UCSD-AML1 (cell line): ENCODE measurements around the gene ZC3H13.
"Not testable (repeated sequence)": the region's sequence is repeated elsewhere in the genome, so short reads cannot be mapped to it uniquely, and the experiment has no call there.

Source experiments
- DNase-seq: peaks from one replicate; lab custom pipeline; 2025; ENCODE audit not compliant: unreplicated experiment; lab: John Stamatoyannopoulos, UW

Gene ZC3H13

DNA sequence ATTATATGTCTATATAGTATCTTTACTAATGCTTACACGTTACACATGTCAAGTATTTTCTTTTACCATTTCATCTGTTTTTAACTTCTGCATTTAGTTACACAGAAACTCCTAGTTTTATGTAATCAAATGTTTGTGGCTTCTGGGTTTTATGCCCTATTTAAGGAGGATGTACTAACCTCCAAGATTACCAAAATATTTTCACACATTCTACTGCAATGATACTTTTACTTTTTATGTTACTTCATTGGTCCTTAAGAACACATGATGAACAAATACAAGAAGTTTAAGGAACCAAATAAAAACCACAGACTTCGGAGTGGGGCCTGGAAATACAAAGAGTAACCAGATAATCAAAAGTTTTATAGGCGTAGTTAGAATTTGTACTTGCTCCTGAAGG is 37.2 kb downstream of the ZC3H13 start:
- no peak for DNase-seq

DNA sequence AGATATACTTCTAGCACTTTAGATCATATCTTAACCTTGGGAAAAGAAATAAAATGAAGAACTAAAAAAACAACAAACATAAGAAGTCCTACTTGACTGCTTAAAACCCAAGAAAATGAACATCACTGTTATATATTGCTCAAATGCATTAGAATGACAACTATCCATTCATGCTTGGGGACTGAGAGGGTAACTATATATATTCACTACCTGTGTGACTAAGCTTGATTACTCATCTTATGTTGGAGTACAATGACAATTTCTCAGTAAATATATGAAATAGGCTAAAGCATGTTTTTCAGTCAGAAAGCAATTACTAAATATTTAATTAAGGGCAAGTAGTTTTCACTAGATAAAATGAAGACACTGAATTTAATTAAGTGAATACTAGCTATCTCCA is 40.1 kb downstream of the ZC3H13 start:
- no peak for DNase-seq

DNA sequence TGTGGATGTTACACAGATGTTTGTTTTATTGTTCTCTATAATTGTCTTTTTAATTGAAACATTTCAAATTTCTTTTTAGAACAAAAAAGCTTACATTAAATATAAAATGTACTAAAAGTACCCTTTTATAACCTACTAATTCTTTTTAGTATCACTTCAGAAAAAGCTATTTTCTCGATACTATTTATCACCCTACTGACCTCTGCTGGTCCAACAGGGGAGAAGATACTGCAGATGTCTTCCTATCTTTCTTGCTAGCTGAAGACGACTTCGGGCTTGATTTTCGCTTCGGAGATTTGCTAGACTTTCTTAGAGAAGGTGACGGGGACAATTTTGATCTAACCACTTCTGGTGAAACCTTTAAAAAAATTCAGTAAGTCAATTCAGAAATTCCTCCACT is 42.4 kb downstream of the ZC3H13 start:
- no peak for DNase-seq

DNA sequence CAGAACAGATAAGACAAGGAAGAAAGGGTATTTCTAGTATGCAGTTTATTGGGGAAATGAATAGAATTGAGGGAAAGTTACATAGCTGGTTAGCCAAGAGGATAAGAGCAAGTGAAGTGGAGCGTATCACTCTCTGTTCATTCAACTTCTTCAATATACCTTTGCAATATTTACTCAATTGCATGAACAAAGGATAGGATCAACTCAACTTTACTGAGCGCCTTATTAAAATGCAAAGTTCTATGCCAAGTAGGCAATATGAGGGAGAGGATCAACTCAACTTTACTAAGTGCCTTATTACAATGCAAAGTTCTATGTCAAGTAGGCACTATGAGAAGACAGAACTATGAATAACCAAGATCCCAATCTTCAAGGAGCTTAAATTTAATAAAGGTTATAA is 43.9 kb downstream of the ZC3H13 start:
- DNase-seq, result no peak

DNA sequence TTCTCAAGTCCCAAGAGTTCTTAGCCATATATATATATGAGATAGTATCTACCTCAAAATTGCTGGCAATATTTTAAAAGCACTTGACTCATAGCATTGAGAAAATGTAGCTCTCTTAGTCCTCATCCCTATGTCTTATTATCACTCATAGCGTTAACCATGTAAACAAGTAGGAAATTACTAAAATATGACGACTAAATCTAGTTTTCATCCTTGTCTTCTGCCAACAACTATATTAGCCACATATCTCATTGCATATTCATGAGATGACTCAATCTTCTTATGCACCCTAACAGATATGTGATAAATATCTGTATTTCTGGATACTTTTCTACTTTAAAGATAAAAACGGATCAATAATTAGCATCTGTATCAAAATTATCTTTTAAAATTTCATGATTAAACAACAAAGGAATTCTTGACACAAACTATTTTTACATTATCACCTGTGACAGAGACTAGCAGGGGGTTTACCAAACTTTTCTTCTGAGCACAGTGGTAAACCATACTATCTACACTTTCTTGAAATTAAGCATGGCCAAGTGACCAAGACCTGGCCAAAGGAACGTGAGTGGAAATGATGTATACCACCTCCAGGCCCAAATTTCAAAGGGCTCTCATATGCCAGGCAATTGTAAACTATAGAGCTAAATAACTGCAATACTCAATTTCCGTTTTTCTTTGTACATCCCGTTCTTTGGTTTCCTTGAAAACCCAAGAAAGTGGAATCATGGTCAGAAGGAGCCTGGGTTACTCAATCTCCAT is 45.7 kb downstream of the ZC3H13 start:
- DNase-seq, result no peak

DNA sequence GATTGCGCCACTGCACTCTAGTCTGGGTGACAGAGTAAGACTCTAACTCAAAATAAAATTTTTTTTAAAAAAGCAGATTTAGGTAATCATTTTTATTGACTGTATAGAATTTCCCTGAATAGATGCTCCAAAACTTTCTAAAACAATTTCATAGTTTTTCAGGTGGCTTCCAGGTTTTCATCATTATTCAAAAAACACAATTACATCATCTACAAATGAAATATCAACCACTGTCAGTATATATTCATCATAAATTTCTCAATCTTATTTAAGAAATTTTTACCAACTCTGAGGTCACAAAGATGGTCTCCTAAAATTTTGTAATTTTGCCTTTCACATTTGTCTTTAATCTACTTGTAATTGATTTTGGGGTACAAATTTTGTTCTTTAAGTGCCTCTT is 48.1 kb downstream of the ZC3H13 start:
- no peak for DNase-seq

DNA sequence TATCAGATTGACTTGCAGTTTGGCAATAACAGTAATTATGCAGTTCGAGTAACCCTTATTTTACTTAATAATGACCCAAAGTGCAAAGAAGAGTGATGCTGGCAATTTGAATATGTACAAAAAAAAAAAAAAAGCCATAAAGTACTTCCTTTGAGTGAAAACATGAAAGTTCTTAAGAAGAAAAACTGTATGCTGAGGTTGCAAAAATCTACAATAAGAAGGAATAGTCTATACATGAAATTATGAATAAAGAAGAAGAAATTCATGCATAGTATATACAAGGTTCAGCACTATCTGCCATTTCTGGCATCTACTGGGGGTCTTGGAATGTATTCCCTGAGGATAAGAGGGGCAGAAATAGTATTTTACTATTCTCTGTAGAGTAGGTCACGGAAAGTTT is 55.9 kb downstream of the ZC3H13 start:
- no peak for DNase-seq

DNA sequence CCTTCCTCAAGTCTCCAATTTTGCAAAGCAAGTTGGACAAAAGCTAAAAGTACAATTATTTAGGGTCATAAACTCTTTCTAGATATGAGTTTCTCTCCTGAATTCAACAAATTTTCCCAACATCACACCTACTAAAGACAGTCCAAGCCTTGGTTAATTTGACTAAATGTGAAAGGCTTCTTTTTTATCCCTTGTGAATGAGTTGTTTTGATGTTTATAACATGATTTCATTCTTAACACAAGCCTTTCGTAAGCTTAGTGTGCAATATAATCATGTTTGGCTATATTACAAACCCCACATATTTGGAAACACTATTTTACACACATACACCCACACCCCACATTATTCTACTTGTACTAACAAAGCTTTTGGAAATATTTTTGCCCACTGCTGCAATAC is 57.3 kb downstream of the ZC3H13 start:
- no peak for DNase-seq

DNA sequence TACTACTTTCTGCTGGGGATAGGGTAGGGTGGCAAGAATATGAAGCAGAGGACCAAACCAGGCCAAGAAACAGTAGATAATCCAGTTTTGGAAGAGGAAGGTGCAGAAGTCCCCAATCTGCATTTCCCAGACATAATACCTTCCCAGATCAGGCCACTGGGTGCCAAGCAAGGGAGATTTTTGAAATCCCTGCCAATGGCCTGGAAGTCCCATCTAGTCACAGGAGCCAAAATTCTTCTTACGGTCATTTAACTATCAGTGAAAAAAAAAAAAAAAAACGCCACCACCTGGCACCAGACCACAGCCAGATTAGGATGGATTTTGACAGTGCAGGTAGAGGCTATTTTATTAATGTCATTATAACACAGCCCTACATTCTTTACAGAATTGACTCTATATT is 57.8 kb downstream of the ZC3H13 start:
- no peak for DNase-seq

DNA sequence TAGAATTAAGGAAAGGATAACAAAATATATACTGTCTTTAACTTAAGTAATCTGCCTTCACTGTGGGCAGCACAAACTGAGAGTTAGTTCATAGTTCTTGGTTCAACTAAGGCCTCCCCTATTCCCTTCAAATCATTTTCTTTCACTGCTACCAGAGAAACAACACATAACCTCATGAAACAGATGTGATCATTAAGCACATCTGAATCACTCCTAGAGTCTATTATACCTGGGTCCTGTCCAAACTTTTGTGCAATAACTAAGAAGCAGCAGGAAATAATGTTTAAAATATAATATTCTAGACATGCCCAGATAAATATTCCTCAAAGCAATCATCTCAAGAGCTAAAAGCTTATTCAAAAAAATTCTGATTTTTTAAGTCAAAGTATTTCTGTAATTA is 62.9 kb downstream of the ZC3H13 start:
- no peak for DNase-seq

DNA sequence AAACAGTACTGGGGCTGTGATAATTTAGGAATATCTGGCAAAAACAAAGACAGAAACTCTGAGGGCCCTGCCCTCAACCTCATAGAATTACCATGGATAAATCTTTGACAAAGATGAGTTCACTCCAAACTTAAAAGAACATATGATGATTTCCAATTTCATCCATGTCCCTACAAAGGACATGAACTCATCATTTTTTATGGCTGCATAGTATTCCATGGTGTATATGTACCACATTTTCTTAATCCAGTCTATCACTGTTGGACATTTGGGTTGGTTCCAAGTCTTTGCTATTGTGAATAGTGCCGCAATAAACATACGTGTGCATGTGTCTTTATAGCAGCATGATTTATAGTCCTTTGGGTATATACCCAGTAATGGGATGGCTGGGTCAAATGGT is 71.4 kb downstream of the ZC3H13 start:
- not testable (repeated sequence) for DNase-seq

DNA sequence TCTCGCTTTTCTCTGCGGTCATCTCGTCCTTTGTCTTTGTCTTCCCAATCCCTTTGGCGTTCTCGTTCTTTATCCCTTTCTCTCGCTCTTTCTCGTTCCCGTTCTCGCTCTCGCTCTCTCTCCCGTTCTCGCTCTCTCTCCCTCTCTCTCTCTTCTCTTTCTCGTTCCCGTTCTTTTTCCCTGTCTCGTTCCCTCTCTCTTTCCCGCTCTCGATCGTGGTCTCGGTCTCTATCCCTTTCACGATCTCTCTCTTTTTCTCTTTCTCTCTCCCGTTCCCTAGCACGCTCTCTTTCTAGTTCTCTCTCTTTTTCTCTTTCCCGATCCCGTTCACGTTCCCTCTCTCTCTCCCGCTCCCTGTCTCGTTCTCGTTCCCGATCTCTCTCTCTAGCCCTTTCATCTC is 77.2 kb downstream of the ZC3H13 start:
- no peak for DNase-seq

DNA sequence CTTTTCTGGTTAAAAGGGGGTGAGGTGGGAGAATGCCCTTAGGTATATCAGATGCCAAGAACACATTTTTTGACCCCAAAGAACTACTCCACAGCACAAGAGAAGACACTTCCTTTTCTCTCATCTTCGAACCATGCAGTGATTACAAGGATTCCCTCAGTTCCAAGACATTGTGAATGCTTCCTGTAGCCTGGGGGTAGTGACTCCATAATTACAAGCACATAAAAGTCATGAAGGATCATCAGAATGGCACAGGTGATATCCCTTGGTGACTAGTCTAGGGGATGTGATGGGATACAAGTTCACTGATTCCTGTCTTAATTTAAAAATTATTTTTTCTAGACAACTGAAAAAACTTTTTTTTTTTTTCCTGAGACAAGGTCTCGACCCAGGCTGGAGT is 78.0 kb downstream of the ZC3H13 start:
- DNase-seq, result no peak

DNA sequence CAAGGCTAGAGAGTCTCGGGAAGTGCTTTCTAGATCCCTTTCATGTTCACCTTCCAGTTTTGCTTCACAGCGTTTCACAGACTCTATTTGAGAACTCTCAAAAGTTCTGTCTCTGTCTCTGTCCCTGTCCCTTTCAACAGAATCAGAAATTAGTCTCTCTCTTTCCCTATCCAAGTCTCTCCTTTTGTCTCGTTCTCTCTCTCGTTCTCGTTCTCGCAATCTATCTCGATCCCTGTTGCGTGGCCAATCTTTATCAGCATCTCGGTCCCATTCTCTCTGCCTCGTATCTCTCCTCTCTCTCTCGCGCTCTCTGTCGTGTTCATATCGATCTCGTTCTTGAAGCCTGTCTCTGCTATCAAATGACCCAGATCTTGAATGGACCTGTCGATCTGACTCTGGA is 85.0 kb downstream of the ZC3H13 start:
- no peak for DNase-seq

DNA sequence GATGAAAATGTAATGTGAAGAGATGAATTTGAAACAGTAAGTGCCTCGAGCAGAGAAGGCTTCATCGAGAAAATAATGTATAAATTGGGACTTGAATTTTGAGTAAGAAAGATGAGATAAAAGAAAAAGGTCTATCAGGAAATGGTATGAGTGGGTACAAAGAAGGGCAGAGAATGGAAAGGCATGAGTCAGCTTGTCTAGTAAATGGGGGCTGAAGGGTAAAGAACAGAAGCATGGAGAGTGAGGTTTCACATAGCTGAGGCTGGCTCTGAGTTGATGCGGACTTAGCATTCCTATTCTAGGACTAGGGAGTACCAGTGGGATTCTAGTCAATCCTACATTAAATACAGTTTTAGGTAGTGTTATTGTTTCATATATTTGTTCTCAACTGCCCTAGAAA is 85.8 kb downstream of the ZC3H13 start:
- DNase-seq, result no peak

DNA sequence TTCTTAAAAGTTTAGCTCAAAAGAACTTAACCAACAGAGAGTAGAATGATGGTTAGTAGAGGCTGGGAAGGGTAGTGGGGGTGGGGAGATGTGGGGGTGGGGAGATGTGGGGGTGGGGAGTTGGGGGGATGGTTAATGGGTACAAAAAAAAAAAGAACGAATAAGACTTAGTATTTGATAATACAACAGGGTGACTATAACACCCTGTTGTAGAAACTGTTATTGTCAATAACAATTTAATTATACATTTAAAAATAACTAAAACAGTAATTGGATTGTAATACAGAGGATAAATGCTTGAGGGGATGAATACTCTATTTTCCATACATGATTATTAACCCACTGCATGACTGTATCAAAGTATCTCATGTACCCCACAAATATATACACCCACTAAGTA is 91.1 kb downstream of the ZC3H13 start:
- no peak for DNase-seq

DNA sequence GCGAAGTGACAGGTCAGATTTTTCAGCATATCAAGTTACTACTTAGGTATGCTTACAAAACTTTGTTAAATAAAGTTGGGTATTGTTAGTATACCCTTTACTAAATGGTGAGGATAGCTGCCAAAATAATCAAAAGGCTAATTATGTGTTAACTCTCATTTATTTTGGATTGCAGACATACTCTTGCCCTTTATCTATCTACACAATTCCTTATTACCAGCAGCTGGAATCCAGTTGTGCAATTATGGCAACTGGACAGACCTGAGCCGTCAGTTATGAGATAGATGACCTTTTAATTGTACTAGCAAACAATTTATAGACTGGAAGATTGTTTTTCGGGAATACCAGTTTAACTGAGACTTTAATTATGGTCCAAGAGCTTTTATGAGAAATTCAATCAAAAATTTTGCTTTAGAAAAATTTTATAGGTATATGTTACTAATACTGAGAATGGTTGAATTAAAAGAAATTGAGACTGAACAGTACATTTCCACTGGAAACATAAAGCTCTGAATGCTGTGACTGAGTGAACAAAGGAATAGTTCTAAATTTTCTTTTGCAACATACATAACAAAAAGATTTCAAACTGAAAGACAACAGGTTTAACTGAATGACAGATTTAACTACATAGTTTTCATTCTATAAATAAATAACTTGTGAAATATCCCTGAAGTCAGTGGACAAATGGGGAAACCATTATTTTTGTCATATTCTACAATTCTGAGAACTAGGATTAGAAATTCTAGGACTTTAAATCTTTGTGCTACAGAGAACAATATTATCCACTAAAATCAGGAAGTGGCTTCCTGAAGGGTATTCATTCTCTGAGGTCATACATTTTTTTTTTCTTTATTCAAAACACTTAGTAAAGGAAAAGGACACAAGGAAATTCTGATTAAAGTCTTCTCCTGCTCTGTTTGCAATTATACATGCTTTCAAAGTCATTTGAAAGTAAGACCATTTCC is 97.4 kb downstream of the ZC3H13 start:
- no peak for DNase-seq

DNA sequence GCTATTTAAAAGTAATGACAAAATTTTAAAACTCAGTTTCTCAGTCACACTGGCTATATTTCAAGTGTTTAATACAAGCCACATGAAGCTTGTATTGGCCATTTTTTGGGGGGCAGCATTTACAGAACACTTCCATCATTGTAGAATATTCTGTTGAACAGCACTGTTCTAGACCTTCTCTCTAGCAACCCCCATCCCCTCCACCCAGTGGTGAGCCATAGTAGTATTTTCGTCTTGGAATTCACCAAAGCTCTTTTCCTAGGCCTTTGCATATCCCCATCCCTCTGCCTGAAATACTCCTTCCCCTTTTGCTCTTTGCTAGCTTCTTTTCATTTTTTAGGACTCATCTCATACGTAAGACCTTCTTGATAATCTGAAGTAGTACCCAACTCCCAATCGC is 99.5 kb downstream of the ZC3H13 start:
- DNase-seq, result no peak

DNA sequence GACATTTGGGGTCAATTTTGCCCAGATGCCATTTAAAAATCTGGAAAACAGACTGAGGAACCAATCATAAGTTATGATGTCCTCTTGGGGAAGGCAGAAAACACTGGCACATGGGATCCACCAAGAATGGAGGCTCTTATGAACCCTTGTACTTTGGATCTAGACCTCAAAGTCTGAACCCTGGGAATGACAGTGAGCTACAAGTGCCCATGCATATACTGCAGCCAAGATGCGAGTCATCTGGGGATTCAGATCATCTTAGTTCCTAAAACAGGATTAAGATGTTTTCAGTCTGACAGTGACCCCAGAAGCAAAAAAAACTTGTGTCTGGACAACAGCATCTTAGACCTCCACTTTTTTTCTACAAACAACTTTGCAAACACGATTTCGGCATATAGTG is 100.8 kb downstream of the ZC3H13 start:
- DNase-seq, result no peak

DNA sequence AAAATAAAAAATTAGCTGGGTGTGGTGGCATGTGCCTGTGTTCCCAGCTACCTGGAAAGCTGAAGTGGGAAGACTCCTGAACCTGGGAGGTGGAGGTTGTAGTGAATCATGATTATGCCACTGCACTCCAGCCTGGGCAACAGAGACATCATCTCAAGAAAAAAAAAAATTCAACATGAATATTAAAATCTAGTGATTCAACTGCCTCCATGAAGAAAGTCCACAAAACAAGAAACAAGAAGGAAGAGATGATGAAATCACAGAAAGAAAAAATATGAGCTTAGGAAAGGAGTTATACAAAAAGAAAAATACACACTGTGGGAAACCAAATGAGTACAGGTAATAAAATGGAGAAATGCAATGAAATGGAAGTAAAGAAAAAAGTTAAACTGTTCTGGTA is 101.4 kb downstream of the ZC3H13 start:
- DNase-seq, result no peak

DNA sequence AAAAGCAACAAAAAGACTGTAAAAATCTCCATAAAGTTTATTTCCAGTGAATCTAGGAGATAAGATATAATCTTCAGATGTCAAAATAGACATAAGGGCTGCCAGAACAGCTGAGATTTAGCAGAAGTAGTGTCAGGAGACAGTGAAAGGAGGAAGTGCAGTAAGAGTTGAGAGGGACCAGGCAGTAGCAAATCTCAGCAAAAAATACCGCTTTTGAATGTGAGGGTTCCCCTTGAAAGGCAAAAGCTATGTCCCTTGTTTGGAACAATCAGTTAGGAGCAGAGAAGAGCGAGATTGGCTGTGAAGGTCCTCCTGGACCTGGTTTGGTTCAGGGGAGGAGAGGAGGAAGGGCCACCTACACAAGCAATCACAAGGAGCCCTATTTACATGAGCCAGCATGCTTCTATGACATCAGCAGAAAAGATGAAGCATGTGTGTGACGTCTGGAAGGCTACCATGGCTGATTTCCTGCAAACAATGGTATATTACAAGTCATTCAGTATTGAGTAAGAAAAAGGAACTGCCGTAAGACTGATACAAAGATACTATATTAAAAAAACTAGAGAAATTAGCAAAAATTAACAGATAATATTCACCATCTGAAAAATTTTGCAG is 102.1 kb downstream of the ZC3H13 start:
- DNase-seq, result no peak

DNA sequence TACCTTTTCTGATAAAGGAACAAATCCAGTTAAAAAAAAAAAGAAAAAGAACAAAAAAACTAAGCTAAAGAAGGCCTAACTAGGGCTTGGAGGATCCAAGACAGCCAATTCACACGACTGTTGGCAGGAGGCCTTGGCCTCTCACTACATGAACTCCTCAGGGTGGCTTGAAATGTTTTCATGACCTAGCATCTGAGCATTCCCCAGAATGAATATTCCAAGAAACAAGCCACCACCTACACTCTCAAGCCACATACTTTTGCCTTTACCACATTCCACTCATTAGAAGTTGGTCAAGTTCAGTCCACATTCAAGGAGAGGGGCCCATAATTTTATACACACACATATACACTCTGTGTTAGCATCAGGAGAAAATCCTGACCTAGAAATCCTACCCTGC is 103.4 kb downstream of the ZC3H13 start:
- no peak for DNase-seq
